MCF 10A (cell line): ENCODE results near the gene EP300. TPM values are rescaled to one million over a fixed set of nuclear protein-coding genes. Genes with fewer than 3 reads are reported as not detected.
A peak's percentile ranks its signal among the peaks of the same experiment; 100 is the strongest.

Source experiments
- BruUV-seq: library from RNA; stranded (reverse); fragments of 400-500 nt; replicated peaks from 2 replicates; lab custom pipeline; 2021; lab: Mats Ljungman, UMichigan
- CTCF ChIA-PET: fragments of 300-600 bp; sonication (Branson Sonifier 250); formaldehyde crosslinking; extraction: SDS; loops from one replicate; lab custom pipeline; 2021; ENCODE audit warnings: antibody characterized with exemption, inconsistent platforms; lab: Yijun Ruan, JAX
- POLR2A ChIA-PET: fragments of 300-600, 350-650 bp; sonication (Branson Sonifier 250); formaldehyde crosslinking; extraction: SDS; loops from one replicate; lab custom pipeline; 2020; ENCODE audit warnings: antibody characterized with exemption, inconsistent platforms; lab: Yijun Ruan, JAX
- DNase-seq: peaks from one replicate; pipeline ENCODE4 v3.0.0-alpha.2; 2018; ENCODE audit not compliant: unreplicated experiment
- H3K27ac Mint-ChIP-seq: one replicate; pipeline ENCODE4 v1.8.0; 2022; ENCODE audit warnings: mild to moderate bottlenecking, low read depth, mixed read lengths; ENCODE audit not compliant: unreplicated experiment
- H3K27me3 Mint-ChIP-seq: one replicate; pipeline ENCODE4 v1.8.0; 2022; ENCODE audit warnings: mixed read lengths; ENCODE audit not compliant: insufficient read depth, unreplicated experiment
- H3K36me3 Mint-ChIP-seq: one replicate; pipeline ENCODE4 v1.8.0; 2022; ENCODE audit warnings: mild to moderate bottlenecking, moderate library complexity, mixed read lengths; ENCODE audit not compliant: insufficient read depth, unreplicated experiment
- H3K4me1 Mint-ChIP-seq: one replicate; pipeline ENCODE4 v1.8.0; 2022; ENCODE audit warnings: mixed read lengths; ENCODE audit not compliant: insufficient read depth, unreplicated experiment
- H3K4me3 Mint-ChIP-seq: one replicate; pipeline ENCODE4 v1.8.0; 2022; ENCODE audit warnings: mild to moderate bottlenecking, moderate library complexity, mixed read lengths; ENCODE audit not compliant: unreplicated experiment
- H3K9me3 Mint-ChIP-seq: one replicate; pipeline ENCODE4 v1.8.0; 2022; ENCODE audit warnings: mixed read lengths; ENCODE audit not compliant: unreplicated experiment
- CTCF ChIP-seq: fragments of 200-600 bp; IDR thresholded peaks from one replicate; pipeline ENCODE4 v1.8.0; 2022; ENCODE audit warnings: antibody characterized with exemption, mild to moderate bottlenecking; ENCODE audit not compliant: unreplicated experiment
- intact Hi-C: fragments of 100-400 bp; cut with micrococcal nuclease; formaldehyde crosslinking; loops from 2 replicates; pipeline ENCODE4 v1.14.1; 2022
- total RNA-seq: library from RNA; stranded (reverse); gene quantifications from 2 replicates; pipeline ENCODE4 v1.2.3, GENCODE V29; 2022

The EP300 gene
- total RNA-seq, 1 experiment from 2014 or later: 53.3 TPM

GRCh38 chr22:41206719-41207118 lies 114.3 kb downstream of the EP300 start:
- Mint-ChIP-seq H3K9me3 (no peaks in the 10 kb centered on the region), H3K4me1 (no peaks in the 10 kb centered on the region), H3K27ac (no peak overlapping the region), H3K27me3 (no peaks in the 10 kb centered on the region), H3K36me3 (peaks cover 39% of the 10 kb centered on the region), H3K4me3 (no peak overlapping the region)
- no peak for DNase-seq
- TSS peak; percentile 17 for BruUV-seq
- ChIA-PET POLR2A (interaction anchor here (0.7 to 1.4 kb wide), 7 partner anchors 11 to 709 kb away, joined by 3 to 7 read pairs (median 4); partner anchors contain the start of gene ZC3H7B), CTCF (interaction anchor here (0.6 kb wide), 1 partner anchor 491 kb away, joined by 3 read pairs; no protein-coding TSS in a partner anchor)
- intact Hi-C loops: loop anchor here (10.0 kb wide), 1 partner anchor 252 kb away; the partner anchor contains the start of gene RBX1
- TF ChIP-seq CTCF: no peak

- Mint-ChIP-seq H3K27ac (no peak overlapping the region), H3K4me3 (no peak overlapping the region), H3K36me3 (peaks cover 69% of the 10 kb centered on the region), H3K9me3 (no peaks in the 10 kb centered on the region), H3K27me3 (no peaks in the 10 kb centered on the region), H3K4me1 (peaks cover 19% of the 10 kb centered on the region)
- ChIA-PET CTCF (interaction anchor here (0.6 to 0.7 kb wide), 2 partner anchors 304 to 1381 kb away, joined by 3 read pairs; no protein-coding TSS in a partner anchor), POLR2A (no interaction called here)
- DNase-seq: no peak
- intact Hi-C loops: no loop called here
- TF ChIP-seq CTCF: no peak
- no TSS peak for BruUV-seq
Measured at GRCh38 chr22:41215409-41215808, 123.0 kb downstream of the EP300 start.

- TF ChIP-seq CTCF: no peak
- no peaks in the 10 kb centered on the region for H3K27me3 Mint-ChIP-seq
- intact Hi-C loops: no loop called here
- no peak for DNase-seq
- H3K27ac Mint-ChIP-seq: no peak overlapping the region
- H3K36me3 Mint-ChIP-seq: peaks cover 69% of the 10 kb centered on the region
- ChIA-PET POLR2A (no interaction called here), CTCF (interaction anchor here (0.7 to 1.0 kb wide), 2 partner anchors 293 to 1381 kb away, joined by 3 to 4 read pairs; no protein-coding TSS in a partner anchor)
- peaks cover 19% of the 10 kb centered on the region for H3K4me1 Mint-ChIP-seq
- no peaks in the 10 kb centered on the region for H3K9me3 Mint-ChIP-seq
- no peak overlapping the region for H3K4me3 Mint-ChIP-seq
- no TSS peak for BruUV-seq
Measured at GRCh38 chr22:41215926-41216325, 123.5 kb downstream of the EP300 start.

- no peak for TF ChIP-seq CTCF
- Mint-ChIP-seq H3K4me3 (no peak overlapping the region), H3K36me3 (peaks cover 68% of the 10 kb centered on the region), H3K27ac (peak overlapping the region; percentile 79), H3K27me3 (no peaks in the 10 kb centered on the region), H3K4me1 (peaks cover 19% of the 10 kb centered on the region), H3K9me3 (no peaks in the 10 kb centered on the region)
- ChIA-PET CTCF (interaction anchor here (0.7 to 1.0 kb wide), 3 partner anchors 21 to 295 kb away, joined by 3 to 5 read pairs (median 4); no protein-coding TSS in a partner anchor), POLR2A (interaction anchor here (0.7 to 1.7 kb wide), 5 partner anchors 10 to 70 kb away, joined by 3 to 7 read pairs (median 4); no protein-coding TSS in a partner anchor)
- no TSS peak for BruUV-seq
- intact Hi-C loops: no loop called here
- DNase-seq: no peak
Measured at GRCh38 chr22:41216984-41217383, 124.6 kb downstream of the EP300 start.
